CD1c-positive myeloid dendritic cell (primary cell): Measurements from ENCODE around the gene PRKCA.
A peak's percentile ranks its signal among the peaks of the same experiment; 100 is the strongest.

ENCODE experiments used
- DNase-seq: peaks from one replicate; pipeline ENCODE4 v3.0.0-alpha.2; 2016; ENCODE audit errors: extremely low spot score

PRKCA gene

DNA sequence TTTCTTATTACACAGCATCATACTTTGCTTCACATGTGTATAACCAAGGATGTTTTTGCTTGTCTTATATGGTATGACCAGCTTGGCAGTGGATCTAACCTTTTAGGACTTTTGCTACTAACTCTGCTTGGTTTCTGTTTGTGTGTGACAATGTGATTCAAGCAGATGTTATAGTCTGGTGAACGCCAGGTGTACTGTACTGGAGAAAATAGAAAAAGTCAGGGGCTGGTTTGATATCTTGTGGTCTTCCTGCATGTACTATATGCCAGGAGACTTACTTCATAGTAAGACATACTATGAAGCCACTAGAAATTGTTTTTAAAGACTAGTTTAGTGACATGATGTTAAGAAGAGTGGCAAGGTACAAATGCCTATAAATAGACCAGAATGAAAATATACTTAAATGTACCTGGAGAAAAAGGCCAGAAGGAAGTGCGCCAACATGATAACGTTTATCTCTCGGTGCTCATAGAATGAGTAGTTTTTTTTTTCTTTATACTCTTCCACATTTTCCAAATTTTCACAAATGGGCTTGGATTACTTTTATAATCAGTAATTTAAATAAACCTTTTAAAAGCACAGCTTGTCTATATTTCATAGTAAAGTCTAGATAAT, 112.3 kb downstream of the PRKCA start:
- no peak for DNase-seq

- no peak for DNase-seq
These were observed 113.2 kb downstream of the PRKCA start for GRCh38 chr17:66415366-66416206.

DNA sequence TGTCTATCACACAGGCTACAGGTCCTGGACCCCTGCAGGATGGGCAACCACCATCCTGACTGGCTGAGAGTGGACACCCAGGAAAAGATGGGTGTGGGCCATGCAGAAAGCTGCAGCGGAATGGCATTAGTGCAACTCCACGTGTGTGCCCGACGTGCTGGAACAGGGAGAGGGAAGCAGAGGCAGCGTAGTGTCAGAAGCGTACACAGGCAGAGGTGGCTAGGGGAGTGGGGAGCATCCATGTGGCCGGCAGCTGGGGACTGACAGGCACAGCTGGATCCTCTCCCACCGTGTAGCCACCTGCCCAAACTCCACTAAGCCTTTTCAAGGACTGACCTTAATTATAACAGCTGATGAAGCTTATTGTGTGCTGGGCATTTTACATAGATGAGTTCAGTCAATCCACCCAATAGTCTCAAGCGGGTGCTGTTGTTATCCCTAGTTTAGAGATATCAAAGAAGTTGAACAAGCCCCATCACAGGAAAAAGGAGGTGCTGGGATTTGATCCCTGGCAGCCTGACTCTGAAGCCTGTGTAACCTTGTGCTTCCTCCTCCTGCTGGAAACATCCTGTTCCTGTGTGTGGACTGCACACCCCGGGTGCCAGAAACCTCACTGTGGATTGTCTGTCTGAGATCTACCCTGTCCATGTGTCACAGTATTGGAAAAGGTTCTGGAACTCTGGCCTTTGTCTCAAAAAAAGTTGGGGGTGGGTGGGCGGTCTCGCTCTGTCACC, 114.0 kb downstream of the PRKCA start:
- no peak for DNase-seq

DNA sequence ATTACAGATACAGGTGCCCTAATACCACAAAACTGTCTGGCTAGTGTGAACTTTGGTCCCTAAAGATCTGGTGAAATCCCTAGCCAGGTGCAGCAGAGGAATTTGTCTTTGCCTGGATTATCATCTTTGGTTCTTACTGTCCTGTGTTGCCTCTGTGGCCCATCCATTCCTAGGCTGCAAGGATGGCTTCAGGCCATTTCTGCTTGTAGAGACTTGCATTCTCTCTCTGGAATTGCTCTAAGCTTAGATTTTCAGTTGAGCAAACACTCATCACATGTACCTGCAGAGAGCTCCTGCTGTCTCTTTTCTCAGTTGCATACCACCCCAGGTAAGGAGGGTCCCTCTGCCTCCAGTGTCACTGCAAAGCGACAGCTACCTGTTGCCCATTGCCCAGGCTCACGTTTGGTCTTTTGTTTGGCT, 114.9 kb downstream of the PRKCA start:
- DNase-seq, result no peak

DNA sequence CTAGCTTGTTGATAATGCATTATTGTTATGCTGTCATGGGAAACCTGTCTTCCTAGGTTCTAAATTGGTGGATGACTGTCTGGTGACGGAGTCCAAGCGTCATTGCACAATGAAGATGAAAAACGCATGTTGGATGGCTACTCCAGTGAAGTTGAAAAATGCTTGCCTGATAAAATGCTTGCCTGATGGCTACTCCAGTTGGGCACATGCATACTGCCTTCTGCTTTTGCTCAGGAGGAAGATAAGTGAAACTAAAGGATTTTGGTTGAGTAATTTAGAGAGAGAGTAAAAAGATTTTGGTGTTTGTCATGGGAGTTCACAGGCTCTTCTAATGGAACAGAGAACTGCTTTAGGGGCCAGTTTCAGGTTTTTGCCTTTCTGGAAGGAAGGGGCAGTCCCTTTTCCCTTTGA, 118.6 kb downstream of the PRKCA start:
- DNase-seq, result peak; percentile 70

DNA sequence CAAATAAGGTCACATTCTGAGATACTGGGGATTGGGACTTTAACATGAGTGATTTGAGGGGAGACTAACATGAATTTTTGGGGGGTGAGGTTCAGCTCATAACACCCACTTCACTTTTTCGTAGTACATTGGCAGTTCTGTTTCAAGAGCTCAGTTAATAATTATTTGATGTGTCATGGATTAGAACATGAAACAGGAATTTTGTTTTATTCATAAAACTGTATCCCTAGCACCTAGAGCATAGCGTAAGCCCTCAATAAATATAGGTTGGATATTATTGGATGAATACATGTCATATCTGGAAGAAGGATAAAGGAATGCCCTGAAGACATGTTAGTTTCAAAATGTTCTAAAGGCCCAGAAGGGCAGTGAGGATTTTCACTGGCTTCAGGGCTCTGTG, 119.8 kb downstream of the PRKCA start:
- DNase-seq, result no peak

DNA sequence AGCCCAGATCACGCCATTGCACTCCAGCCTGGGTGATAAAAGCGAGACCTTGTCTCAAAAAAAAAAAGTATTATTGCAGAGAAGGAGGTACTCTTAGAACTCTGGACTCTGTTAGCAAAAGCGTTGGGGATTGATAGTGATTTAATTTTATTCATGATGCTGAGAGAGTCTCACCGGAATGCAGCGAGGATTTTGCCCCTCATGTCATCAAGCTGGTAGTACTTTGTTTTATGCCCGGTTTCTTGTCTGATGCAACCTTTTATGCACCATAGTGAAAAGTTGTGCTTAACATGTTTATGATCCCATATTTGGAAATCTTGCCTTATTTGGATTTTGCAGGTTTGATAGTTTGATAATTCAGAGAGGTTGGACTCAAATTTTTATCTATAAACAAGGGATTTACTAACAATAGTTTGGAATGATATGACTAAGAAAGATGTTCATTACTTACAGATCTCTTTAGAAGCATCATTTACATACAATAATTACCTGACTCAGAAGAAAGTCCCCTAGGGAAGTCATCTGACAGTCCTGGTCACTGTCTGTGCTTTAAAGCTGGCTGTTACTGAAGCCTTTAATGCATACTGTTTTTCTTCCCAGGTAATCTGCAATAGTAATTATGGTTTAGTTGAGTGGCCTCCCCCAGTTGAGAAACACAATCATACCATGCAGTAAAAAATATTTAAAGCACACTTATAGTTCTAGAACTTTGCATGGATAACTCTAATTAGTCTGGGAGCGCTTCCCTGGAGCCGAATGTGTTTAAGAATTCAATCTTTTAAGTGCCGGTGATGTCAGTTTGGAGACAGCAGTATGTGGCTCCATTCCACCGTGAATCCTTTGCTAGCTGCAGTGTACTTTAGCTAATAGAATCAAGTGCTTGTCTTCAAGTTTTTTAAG, 120.9 kb downstream of the PRKCA start:
- DNase-seq, result no peak

DNA sequence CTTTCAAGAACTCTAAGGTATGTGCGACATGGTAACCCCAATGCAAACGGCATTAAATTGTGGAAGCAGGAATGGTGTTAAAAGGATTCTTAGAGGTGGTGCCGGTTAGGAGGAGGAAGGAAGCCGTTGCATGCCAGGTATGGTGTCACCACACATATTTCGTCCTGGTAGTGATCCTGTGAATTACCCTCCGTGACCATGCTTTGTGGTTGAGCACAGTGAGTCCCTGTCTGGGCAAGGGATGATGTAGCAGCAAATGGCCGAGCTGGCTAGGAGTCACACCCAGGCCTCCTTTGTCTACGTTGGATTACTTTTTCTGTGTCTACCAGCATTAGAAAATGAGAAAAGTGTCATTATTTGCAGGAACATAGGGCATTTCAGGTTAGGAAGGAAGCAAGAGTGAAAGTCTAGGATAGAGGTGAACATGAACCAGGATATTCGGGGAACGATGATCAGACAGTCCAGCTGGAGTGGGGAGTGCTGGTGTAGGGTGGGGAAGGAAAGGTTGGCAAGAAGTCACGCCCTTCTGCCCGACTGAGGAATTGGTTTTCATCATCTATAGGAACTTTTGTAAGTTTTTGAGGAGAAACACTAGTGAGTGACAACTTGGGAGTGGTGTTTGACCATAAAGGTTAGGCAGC, 123.5 kb downstream of the PRKCA start:
- no peak for DNase-seq

DNA sequence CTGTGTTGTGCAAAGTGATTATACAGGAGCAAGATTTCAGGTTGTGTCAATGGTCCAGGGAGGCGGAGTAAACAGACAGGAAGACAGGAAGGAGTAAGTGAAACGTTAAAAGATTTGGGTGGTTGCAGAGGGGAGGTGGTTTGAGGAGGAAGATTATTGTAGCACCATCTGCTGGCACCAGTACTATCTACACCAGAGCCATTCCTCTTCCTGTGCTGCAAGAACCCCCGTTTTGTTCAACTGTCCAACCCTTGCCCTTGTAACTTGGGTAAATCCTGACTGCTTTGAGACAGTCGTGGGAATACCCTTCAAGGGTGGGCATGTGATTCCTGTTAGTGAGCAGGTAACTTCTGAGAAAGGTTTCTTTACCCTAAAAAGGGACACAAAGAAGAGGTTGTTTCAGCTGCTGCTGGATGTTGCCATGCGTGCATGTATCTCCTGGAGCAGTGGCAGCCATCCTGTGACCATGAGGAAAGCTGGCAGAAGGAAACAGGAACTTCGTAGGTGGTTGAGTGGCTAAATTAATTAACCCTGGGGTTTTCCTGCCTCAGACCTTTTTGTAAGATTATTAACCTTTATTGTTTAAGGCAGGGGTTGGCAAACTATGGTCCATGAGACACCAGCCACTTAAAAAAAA, 124.1 kb downstream of the PRKCA start:
- DNase-seq, result no peak

DNA sequence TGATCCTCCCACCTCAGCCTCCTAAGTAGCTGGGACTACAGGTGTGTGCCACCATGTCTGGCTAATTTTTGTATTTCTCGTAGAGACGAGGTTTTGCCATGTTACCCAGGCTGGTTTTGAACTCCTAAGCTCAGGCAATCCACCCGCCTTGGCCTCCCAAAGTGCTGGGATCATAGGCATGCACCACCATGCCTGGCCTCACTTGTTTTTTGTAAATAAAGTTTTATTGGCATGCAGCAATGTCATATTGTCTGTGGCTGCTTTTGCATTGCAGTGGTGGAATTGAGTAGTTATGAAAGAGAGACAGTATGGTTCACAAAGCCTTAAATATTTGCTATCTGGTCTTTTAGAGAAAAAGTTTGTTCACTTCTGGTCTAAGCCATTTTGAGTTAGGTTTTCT, 124.7 kb downstream of the PRKCA start:
- DNase-seq, result no peak

DNA sequence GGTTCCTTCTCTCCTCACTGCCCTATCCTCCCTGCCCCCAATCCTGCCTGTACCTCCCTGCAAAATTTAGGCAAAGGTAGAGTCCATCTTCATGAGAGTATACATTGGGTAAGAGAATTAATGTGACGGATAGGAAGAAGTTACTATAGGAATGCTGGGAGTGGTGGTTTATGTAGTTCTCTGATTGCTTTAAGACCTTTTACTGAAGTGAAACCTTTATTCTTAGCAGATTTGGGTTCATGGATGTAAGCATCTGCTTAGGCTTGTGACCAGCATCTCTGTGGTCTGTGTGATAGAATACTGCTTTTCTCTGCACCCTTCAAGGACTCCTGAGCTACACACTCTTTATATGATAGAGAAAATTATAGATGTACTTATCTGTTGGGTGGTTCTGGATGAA, 127.3 kb downstream of the PRKCA start:
- DNase-seq, result peak; percentile 54

GRCh38 chr17:66430846-66431795, 128.7 kb downstream of the PRKCA start:
- peak; percentile 88 for DNase-seq

GRCh38 chr17:66431910-66432309, 129.5 kb downstream of the PRKCA start:
- peak; percentile 43 for DNase-seq

DNA sequence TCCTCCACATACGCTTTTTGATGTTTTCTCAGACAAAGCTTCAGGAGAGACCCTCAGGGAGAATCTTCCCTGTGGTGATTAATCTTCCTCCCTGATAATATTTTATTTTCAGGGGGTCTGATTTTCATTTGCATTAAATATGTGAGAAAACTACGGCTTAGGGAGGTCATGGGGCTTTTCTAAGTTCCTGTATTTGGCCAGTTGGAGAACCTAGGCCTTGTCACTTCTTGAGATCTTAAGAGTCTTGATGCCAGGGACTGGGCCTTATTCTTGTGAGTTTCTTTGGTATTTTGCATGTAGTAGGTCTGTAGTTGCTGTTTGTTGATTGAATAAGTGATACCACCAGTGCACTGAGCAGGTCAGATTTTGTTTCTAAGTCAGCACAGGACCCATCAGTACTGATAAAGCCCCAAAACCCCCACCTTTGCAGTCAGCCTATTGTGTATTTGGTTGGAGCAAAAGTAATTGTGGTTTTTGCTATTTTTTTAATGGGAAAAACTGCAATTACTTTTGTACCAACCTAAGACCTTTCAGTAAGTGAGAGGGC, 130.1 kb downstream of the PRKCA start:
- peak; percentile 45 for DNase-seq

DNA sequence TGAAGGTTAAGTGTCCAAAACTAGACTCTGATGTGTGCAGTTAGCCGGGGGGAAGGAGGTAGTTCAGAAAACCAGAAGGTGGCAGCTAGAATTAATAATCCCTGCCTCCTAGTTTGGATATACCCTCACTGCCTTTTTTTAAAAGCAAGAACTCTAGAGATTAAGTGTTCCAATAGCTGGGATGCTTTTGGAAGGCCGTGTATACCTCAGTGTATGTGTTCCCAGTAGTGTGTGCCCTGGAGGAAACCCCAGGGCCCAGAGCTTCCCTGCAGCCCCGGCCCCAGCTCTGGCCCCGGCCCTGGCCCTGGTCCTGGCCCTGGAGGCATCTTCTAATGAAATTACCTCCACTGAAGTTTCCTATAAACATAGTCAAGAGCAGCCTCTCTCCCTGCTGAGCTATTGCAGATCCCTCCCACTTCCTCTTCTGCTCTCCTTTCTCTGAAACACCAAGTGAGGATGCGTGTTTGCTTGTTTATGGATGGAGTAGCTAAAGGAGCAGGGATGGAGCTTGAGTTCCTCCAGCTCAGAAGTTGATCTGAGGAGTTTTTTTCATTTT, 130.7 kb downstream of the PRKCA start:
- DNase-seq, result peak; percentile 49

DNA sequence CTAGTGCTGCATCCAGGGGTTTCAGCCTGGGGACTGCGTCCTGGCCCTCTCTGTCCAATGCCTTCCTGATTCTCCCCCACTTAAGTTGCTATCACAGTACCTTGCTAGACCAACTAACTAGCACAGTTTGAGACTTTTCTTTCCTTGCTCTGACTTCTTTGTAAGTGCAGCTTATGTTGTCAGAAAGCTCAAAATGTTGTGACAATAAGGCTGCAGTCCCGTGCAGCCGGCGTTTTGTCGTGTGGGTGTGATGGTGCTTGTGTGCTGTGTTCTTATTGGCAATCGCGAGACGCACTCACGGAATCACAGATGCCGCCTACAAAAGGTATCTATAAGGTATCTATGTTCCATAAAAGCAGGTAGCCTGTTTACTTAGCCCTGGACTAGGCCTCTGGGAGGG, 132.8 kb downstream of the PRKCA start:
- no peak for DNase-seq

DNA sequence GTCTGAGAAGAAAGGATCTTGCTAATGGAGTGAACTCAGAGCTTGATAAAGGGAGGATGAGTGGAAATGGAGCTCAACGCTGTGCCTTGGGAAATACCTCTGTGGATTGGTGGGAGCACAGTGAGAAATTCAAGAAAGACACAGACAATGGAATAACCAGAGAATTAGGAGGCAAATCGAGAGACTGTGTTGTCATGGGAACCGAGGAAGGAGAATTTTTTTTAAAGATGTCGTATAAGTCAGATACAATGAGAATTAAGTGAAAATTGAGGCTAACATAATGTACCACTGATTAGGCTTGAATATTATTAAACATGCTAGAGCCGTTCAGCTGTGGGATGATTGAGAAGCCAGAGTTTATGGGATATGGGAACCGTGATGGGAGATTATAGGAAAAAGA, 134.2 kb downstream of the PRKCA start:
- DNase-seq, result no peak

DNA sequence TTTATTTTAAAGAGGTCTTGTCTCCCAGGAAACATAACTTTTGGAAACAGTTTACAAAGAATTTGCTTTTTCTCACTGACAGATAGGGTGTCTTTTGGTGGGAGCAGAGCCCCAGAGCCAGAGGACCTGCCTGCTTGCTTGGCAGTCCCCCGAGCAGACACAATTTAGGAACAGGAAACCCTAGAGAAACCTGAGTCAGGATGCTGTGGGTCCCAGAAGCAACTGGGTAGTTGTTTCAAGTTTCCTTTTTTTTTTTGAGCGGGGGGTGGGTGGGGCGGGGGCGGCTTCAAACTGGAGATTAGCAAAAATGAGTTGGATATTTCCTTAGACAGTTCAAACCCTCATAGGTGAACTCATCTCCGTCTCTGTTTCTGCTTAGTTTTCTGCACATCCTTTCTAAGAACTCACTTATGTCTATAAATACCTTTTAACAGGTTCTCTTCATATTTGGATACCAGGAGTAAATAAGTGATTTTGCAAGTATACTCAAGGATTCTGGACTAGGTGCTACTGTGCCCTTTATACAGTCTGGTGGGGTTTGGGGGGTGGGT, 135.1 kb downstream of the PRKCA start:
- peak; percentile 61 for DNase-seq

DNA sequence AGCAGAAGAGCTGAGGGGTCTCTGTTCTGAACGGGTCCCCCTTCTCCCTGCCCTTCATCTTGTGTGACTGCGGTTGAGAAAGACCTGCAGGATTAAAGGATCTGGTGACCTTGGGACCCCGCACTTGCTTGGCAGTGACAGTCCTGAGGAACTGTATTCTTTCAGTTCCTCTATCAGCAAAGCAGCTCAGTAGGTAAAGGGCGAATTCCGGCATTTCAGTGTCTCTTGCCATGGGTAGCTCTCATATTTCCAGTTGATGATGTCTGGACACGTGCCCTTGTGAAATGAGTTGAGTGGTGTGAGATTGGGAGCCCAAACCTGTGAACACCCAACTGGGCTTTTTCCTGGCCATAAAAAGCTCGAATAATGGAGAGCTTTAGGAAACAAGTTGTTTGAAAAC, 135.7 kb downstream of the PRKCA start:
- DNase-seq, result peak; percentile 83
